ENCODE results near the gene CACNA2D4.

GRCh38 chr12:1853716-1854115 is 64.7 kb downstream of the CACNA2D4 start:
- TF ChIP-seq POLR2A (IDR thresholded peaks at IDR 0.05) = no peak
- no peak for TF ChIP-seq CTCF (IDR thresholded peaks at IDR 0.05)
- TF ChIP-seq EP300 (IDR thresholded peaks at IDR 0.05) = no peak

Measured in sigmoid colon (tissue), 4 donors.